OCI-LY7 (cell line): ENCODE measurements around the gene DUSP15. TPM values are rescaled to one million over a fixed set of nuclear protein-coding genes. Genes with fewer than 3 reads are reported as not detected.

ENCODE experiments used
- BruUV-seq: library from RNA; stranded (reverse); fragments of 400-500 nt; replicated peaks from 2 replicates; lab custom pipeline; 2021; lab: Mats Ljungman, UMichigan
- CTCF ChIA-PET: fragments of 300-600 bp; sonication (Branson Sonifier 250); formaldehyde crosslinking; loops from one replicate; lab custom pipeline; 2022; ENCODE audit warnings: antibody characterized with exemption; ENCODE audit not compliant: unreplicated experiment; lab: Charles Lee
- POLR2A ChIA-PET: fragments of 300-600 bp; sonication (Branson Sonifier 250); formaldehyde crosslinking; loops from one replicate; lab custom pipeline; 2022; ENCODE audit warnings: antibody characterized with exemption; lab: Charles Lee
- DNase-seq: peaks from one replicate; pipeline ENCODE4 v3.0.0-alpha.2; 2015; ENCODE audit warnings: low spot score
- H2AFZ ChIP-seq: fragments of 200-600 bp; sonication (generic), shearing (Covaris generic); 2 replicates; pipeline ENCODE4 v1.6.1; 2014; ENCODE audit warnings: mild to moderate bottlenecking, antibody characterized with exemption, low read length, moderate library complexity
- H3K27ac ChIP-seq: fragments of 200-600 bp; sonication (generic); 2 replicates; pipeline ENCODE4 v1.5.1; 2014; ENCODE audit warnings: mixed run types, low read depth, mild to moderate bottlenecking, moderate library complexity, low read length, inconsistent platforms; ENCODE audit not compliant: poor library complexity, severe bottlenecking
- H3K36me3 ChIP-seq: fragments of 200-600 bp; sonication (generic); 2 replicates; pipeline ENCODE4 v1.6.1; 2014; ENCODE audit warnings: mild to moderate bottlenecking, antibody characterized with exemption, low read length, moderate library complexity, mixed read lengths; ENCODE audit not compliant: insufficient read depth
- H3K4me1 ChIP-seq: fragments of 200-600 bp; sonication (generic); 2 replicates; pipeline ENCODE4 v1.5.1; 2014; ENCODE audit warnings: mild to moderate bottlenecking, low read length; ENCODE audit not compliant: insufficient read depth, poor library complexity, severe bottlenecking
- H3K4me2 ChIP-seq: fragments of 200-600 bp; sonication (generic); 2 replicates; pipeline ENCODE4 v1.6.1; 2014; ENCODE audit warnings: mild to moderate bottlenecking, low read length
- H3K4me3 ChIP-seq: fragments of 200-600 bp; sonication (generic); 2 replicates; pipeline ENCODE4 v1.5.1; 2014; ENCODE audit warnings: mild to moderate bottlenecking, low read depth, low read length; ENCODE audit not compliant: poor library complexity, severe bottlenecking
- H3K79me2 ChIP-seq: fragments of 200-600 bp; sonication (generic); 2 replicates; pipeline ENCODE4 v1.6.1; 2016; ENCODE audit warnings: low read depth, mild to moderate bottlenecking, low read length, moderate library complexity, mixed read lengths; ENCODE audit not compliant: insufficient read depth
- H3K9me2 ChIP-seq: fragments of 200-600 bp; sonication (generic); 2 replicates; pipeline ENCODE4 v1.6.1; 2016; ENCODE audit warnings: mild to moderate bottlenecking, low read length, mixed read lengths; ENCODE audit not compliant: insufficient read depth
- H3K9me3 ChIP-seq: fragments of 200-600 bp; sonication (generic); 2 replicates; pipeline ENCODE4 v1.6.1; 2014; ENCODE audit warnings: mild to moderate bottlenecking, mixed run types, low read length, mixed read lengths
- H4K20me1 ChIP-seq: fragments of 200-600 bp; sonication (generic); 2 replicates; pipeline ENCODE4 v1.6.1; 2014; ENCODE audit warnings: mild to moderate bottlenecking, antibody characterized with exemption, low read length, moderate library complexity, mixed read lengths; ENCODE audit not compliant: insufficient read depth
- CTCF ChIP-seq: fragments of 200-600 bp; sonication (generic); conservative IDR thresholded peaks from 2 replicates; pipeline ENCODE4 v1.5.1; 2014; ENCODE audit warnings: mild to moderate bottlenecking, antibody characterized with exemption, low read length, moderate library complexity, mixed read lengths
- EZH2phosphoT487 ChIP-seq: fragments of 200-600 bp; sonication (generic); IDR thresholded peaks from 2 replicates; pipeline ENCODE4 v1.6.1; 2018; ENCODE audit warnings: low read depth, borderline replicate concordance, mild to moderate bottlenecking, mixed run types, antibody characterized with exemption, low read length, moderate library complexity, mixed read lengths
- intact Hi-C: fragments of 100-400 bp; cut with micrococcal nuclease; formaldehyde crosslinking; loops from one replicate; pipeline ENCODE4 v1.10.0; 2022; ENCODE audit not compliant: unreplicated experiment
- total RNA-seq, 2 experiments: library from RNA; depleted of rRNA in 1 of 2; stranded (reverse); fragments of >200 nt in 1 of 2; shearing (Covaris generic) in 1 of 2; gene quantifications; 2 replicates each; pipeline ENCODE4 v1.2.3, GENCODE V29; 2014 to 2022

Gene DUSP15
- total RNA-seq, 2 experiments from 2014 or later = 0.19 to 0.61 TPM

DNA sequence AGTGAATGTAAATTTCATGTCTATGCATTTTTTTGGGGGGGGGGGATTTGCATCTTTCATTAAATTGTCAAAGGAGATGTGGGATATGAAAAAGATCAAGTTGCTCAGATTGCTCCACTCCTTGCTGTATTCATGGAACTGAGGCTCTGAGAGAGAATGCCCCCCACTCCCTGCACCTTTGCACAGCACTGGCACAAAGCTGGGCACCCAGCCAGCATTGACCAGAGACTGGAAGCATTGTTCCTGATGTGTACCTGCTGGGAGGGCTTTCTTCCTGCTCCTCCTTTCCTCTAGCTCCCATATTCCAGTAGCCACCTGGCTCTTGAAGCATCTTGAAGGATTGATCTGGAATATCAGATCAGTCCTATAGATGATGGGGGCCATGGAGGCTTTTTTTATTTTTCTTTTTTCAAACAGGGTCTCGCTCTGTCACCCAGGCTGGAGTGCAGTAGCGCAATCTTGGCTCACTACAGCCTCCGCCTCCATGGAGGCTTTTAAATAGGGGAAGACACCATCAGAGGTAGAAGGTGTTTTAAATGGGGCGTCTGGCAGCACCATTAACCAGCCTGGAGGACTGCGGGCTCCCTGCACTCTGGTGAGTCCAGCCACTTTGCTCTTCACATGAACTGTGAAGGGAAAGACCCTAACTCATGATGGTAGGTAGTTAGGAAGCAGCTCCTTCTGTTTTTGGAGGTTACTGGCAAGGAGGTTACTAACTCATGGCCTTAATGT lies 10.9 kb downstream of the DUSP15 start:
- Histone ChIP-seq H3K4me2 (no peak overlapping the region), H3K9me3 (no peaks in the 10 kb centered on the region), H3K4me1 (peaks cover 22% of the 10 kb centered on the region), H2AFZ (no peak overlapping the region), H4K20me1 (no peaks in the 10 kb centered on the region), H3K36me3 (no peaks in the 10 kb centered on the region), H3K4me3 (no peak overlapping the region), H3K27ac (no peak overlapping the region), H3K79me2 (no peaks in the 10 kb centered on the region), H3K9me2 (no peaks in the 10 kb centered on the region)
- ChIA-PET CTCF (interaction anchor here (0.9 kb wide), 1 partner anchor 8 kb away, joined by 3 read pairs; no protein-coding TSS in a partner anchor), POLR2A (interaction anchor here (0.6 to 1.0 kb wide), 2 partner anchors 21 to 779 kb away, joined by 3 to 4 read pairs; no protein-coding TSS in a partner anchor)
- no TSS peak for BruUV-seq
- intact Hi-C loops = no loop called here
- DNase-seq = no peak
- TF ChIP-seq EZH2phosphoT487 (no peak), CTCF (no peak)

GRCh38 chr20:31858760-31859083 lies 11.6 kb downstream of the DUSP15 start:
- intact Hi-C loops = no loop called here
- Histone ChIP-seq H3K4me3 (no peak overlapping the region), H3K4me1 (peaks cover 22% of the 10 kb centered on the region), H3K36me3 (no peaks in the 10 kb centered on the region), H4K20me1 (no peaks in the 10 kb centered on the region), H3K9me2 (no peaks in the 10 kb centered on the region), H3K27ac (no peak overlapping the region), H3K9me3 (no peaks in the 10 kb centered on the region), H3K4me2 (peak overlapping the region; percentile 17), H3K79me2 (no peaks in the 10 kb centered on the region), H2AFZ (no peak overlapping the region)
- POLR2A ChIA-PET = interaction anchor here (0.6 kb wide), 1 partner anchor 780 kb away, joined by 3 read pairs; no protein-coding TSS in a partner anchor
- CTCF ChIA-PET = interaction anchor here (0.6 kb wide), 1 partner anchor 212 kb away, joined by 3 read pairs; no protein-coding TSS in a partner anchor
- BruUV-seq = no TSS peak
- TF ChIP-seq EZH2phosphoT487 (no peak), CTCF (no peak)
- no peak for DNase-seq
